ENCODE data around the gene SYNJ1. TPM values are rescaled to one million over a fixed set of nuclear protein-coding genes. Genes with fewer than 3 reads are reported as not detected.

SYNJ1 gene
- total RNA-seq, 1 experiment from 2014 or later, result 10.5 TPM

GRCh38 chr21:32712641-32713040 is 15.2 kb downstream of the SYNJ1 start:
- H3K4me3 ChIP-seq (ENCODE audit: low read depth in 2 of 2, low read length in 2 of 2), result no peak overlapping the region
- TF ChIP-seq POLR2AphosphoS5 (IDR thresholded peaks at IDR 0.05; ENCODE audit: low read depth, low read length), result no peak
- TF ChIP-seq TCF7L2 (IDR thresholded peaks at IDR 0.05; ENCODE audit: low read depth, low read length), result no peak
- TF ChIP-seq SIN3A (IDR thresholded peaks at IDR 0.05; ENCODE audit: borderline replicate concordance, insufficient read depth, low read depth, low read length), result no peak
- TF ChIP-seq REST (IDR thresholded peaks at IDR 0.05; ENCODE audit: insufficient read depth in 1 of 2, low read depth in 2 of 2, low read length in 1 of 2), result no peak
- no peak for TF ChIP-seq CTCF (IDR thresholded peaks at IDR 0.05)
- ChIA-PET POLR2A (no interaction called here), CTCF (no interaction called here)
- ATAC-seq, result no peak
- no TSS peak for BruUV-seq (replicated peaks)
- H3K36me3 ChIP-seq (ENCODE audit: control insufficient read depth, insufficient read depth, low read length), result no peaks in the 10 kb centered on the region
- no peaks in the 10 kb centered on the region; the same call in 1 of the 2 replicates for H3K4me1 ChIP-seq (ENCODE audit: control insufficient read depth, insufficient read depth, low read length)
- no peaks in the 10 kb centered on the region for H3K9me3 ChIP-seq (ENCODE audit: control insufficient read depth, insufficient read depth, low read depth, low read length)
- H3K27me3 ChIP-seq (ENCODE audit: control insufficient read depth, insufficient read depth, low read length), result no peaks in the 10 kb centered on the region
- H3K27ac ChIP-seq (ENCODE audit: low read length), result no peak overlapping the region
- intact Hi-C loops (cut with micrococcal nuclease; ENCODE audit: unreplicated experiment) (no loop called here), in situ Hi-C loops (cut with HindIII; ENCODE audit: low pct_unique_long_range_greater_than_20kb, low sequenced_read_pairs) (no loop called here)
- no peak for DNase-seq (ENCODE audit: low read depth, low spot score)

GRCh38 chr21:32712043-32712442 is 15.8 kb downstream of the SYNJ1 start:
- H3K27me3 ChIP-seq (ENCODE audit: control insufficient read depth, insufficient read depth, low read length), result no peaks in the 10 kb centered on the region
- ChIA-PET CTCF (no interaction called here), POLR2A (no interaction called here)
- DNase-seq (ENCODE audit: low read depth, low spot score) (no peak), ATAC-seq (no peak)
- no peak overlapping the region for H3K27ac ChIP-seq (ENCODE audit: low read length)
- TF ChIP-seq SIN3A (IDR thresholded peaks at IDR 0.05; ENCODE audit: borderline replicate concordance, insufficient read depth, low read depth, low read length) (no peak), REST (IDR thresholded peaks at IDR 0.05; ENCODE audit: insufficient read depth in 1 of 2, low read depth in 2 of 2, low read length in 1 of 2) (no peak), TCF7L2 (IDR thresholded peaks at IDR 0.05; ENCODE audit: low read depth, low read length) (no peak), POLR2AphosphoS5 (IDR thresholded peaks at IDR 0.05; ENCODE audit: low read depth, low read length) (no peak), CTCF (IDR thresholded peaks at IDR 0.05) (no peak)
- no TSS peak for BruUV-seq (replicated peaks)
- intact Hi-C loops (cut with micrococcal nuclease; ENCODE audit: unreplicated experiment), result no loop called here
- H3K4me3 ChIP-seq (ENCODE audit: low read depth in 2 of 2, low read length in 2 of 2), result no peak overlapping the region
- H3K4me1 ChIP-seq (ENCODE audit: control insufficient read depth, insufficient read depth, low read length), result no peaks in the 10 kb centered on the region; the same call in 1 of the 2 replicates
- no peaks in the 10 kb centered on the region for H3K9me3 ChIP-seq (ENCODE audit: control insufficient read depth, insufficient read depth, low read depth, low read length)
- no peaks in the 10 kb centered on the region for H3K36me3 ChIP-seq (ENCODE audit: control insufficient read depth, insufficient read depth, low read length)
- in situ Hi-C loops (cut with HindIII; ENCODE audit: low pct_unique_long_range_greater_than_20kb, low sequenced_read_pairs), result no loop called here
